ENCODE measurements around the gene DOCK3.

- TF ChIP-seq CTCF (IDR thresholded peaks at IDR 0.05 in 2 of 3, conservative IDR thresholded peaks at IDR 0.05 in 1 of 3; ENCODE audit: control insufficient read depth in 2 of 3, extremely low read depth in 1 of 3, insufficient read depth in 1 of 3, low read depth in 3 of 3, low read length in 3 of 3) (no peak), NR2C1 (IDR thresholded peaks at IDR 0.05) (no peak), TAF1 (IDR thresholded peaks at IDR 0.05; ENCODE audit: borderline replicate concordance, low read depth, low read length) (no peak)
Measured at GRCh38 chr3:51242939-51243338, 568.2 kb downstream of the DOCK3 start.
